ENCODE measurements around the gene PGBD5. TPM values are rescaled to one million over a fixed set of nuclear protein-coding genes. Genes with fewer than 3 reads are reported as not detected.

The PGBD5 gene
- total and polyA plus RNA-seq, 5 donors from 2014 or later = not detected

GRCh38 chr1:230265200-230266115 lies 160.7 kb downstream of the PGBD5 start:
- Histone ChIP-seq H3K27ac (ENCODE audit: insufficient read depth, low read length, poor library complexity, severe bottlenecking) (no peak overlapping the region), H3K4me1 (ENCODE audit: control insufficient read depth, insufficient read depth, low read length, poor library complexity, severe bottlenecking) (peaks cover 5% of the 10 kb centered on the region), H3K36me3 (ENCODE audit: control insufficient read depth, insufficient read depth, low read length) (peaks cover 29% of the 10 kb centered on the region), H3K4me3 (ENCODE audit: low read depth, low read length) (no peak overlapping the region), H3K9me3 (ENCODE audit: control insufficient read depth in 2 of 2, low read length in 2 of 2) (no peaks in the 10 kb centered on the region), H3K27me3 (ENCODE audit: control insufficient read depth, insufficient read depth, low read length) (no peaks in the 10 kb centered on the region)
- Mint-ChIP-seq H3K4me1 (peaks cover 3 to 7% (median 5%) of the 10 kb centered on the region in 4 donors), H3K27ac (no peak overlapping the region), H3K9me3 (no peaks in the 10 kb centered on the region), H3K4me3 (no peak overlapping the region), H3K27me3 (no peaks in the 10 kb centered on the region), H3K36me3 (peaks cover 44% of the 10 kb centered on the region)
- ATAC-seq (ENCODE audit: low read depth in 2 of 2) = no peak
- DNase-seq = no peak

Other genes starting within 250 kb of the PGBD5 start
- 24.4 TPM for gene COG2, start 216.1 kb upstream of the PGBD5 start, total RNA-seq
- 10 to 100 TPM; 29.9 to 38.9 (median 34.3) TPM for gene COG2, start 216.1 kb upstream of the PGBD5 start, polyA plus RNA-seq